ENCODE results near the gene UBE2E1. TPM values are rescaled to one million over a fixed set of nuclear protein-coding genes. Genes with fewer than 3 reads are reported as not detected.

The UBE2E1 gene
- total and polyA plus RNA-seq, 2 of the 4 experiments (the other 2 are of a cell fraction), result 54.1 to 91.6 TPM

DNA sequence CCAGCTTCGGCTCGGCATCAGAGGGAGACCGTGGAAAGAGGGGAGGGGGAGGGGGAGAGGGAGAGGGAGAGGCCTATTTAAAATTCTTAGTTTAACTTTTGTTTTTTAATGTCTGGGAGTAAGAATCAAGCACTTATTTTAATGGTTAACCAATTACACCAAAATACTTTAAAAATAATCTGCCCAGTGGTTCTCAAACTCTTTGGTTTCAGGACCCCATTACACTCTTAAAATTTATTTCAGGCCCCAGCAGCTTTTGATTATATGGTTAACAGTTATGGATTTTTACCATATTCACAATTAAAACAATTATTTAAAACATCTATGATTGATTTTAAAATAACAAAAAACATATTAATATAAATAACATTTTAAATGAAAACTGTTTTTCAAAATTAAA, 66.6 kb downstream of the UBE2E1 start:
- no peak overlapping the region for H3K4me2 ChIP-seq (ENCODE audit: low read depth, low read length)
- no peak overlapping the region for H2AK9ac ChIP-seq (replicated peaks; ENCODE audit: low read depth, low read length, poor library complexity)
- TF ChIP-seq NFE2L2 (IDR thresholded peaks at IDR 0.05; ENCODE audit: low read depth, low read length), result no peak
- TF ChIP-seq MAZ (IDR thresholded peaks at IDR 0.05; ENCODE audit: borderline replicate concordance, low read depth, low read length), result no peak
- no peak for TF ChIP-seq POLR2A (IDR thresholded peaks at IDR 0.05; ENCODE audit: low read depth, low read length)
- TF ChIP-seq, protein P1, sequence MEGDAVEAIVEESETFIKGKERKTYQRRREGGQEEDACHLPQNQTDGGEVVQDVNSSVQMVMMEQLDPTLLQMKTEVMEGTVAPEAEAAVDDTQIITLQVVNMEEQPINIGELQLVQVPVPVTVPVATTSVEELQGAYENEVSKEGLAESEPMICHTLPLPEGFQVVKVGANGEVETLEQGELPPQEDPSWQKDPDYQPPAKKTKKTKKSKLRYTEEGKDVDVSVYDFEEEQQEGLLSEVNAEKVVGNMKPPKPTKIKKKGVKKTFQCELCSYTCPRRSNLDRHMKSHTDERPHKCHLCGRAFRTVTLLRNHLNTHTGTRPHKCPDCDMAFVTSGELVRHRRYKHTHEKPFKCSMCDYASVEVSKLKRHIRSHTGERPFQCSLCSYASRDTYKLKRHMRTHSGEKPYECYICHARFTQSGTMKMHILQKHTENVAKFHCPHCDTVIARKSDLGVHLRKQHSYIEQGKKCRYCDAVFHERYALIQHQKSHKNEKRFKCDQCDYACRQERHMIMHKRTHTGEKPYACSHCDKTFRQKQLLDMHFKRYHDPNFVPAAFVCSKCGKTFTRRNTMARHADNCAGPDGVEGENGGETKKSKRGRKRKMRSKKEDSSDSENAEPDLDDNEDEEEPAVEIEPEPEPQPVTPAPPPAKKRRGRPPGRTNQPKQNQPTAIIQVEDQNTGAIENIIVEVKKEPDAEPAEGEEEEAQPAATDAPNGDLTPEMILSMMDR (conservative IDR thresholded peaks at IDR 0.05; ENCODE audit: low read depth, low read length), result no peak
- no peak for TF ChIP-seq RCOR1 (IDR thresholded peaks at IDR 0.05; ENCODE audit: insufficient replicate concordance, low read length)
- TF ChIP-seq USF2 (IDR thresholded peaks at IDR 0.05; ENCODE audit: low read depth, low read length), result no peak
- no peak for TF ChIP-seq MAFK (IDR thresholded peaks at IDR 0.05; ENCODE audit: low read depth, low read length)
- no peak for TF ChIP-seq RAD21 (IDR thresholded peaks at IDR 0.05; ENCODE audit: low read length)
- peaks cover 5% of the 10 kb centered on the region for H3K9me1 ChIP-seq (ENCODE audit: insufficient read depth, low read length)
- H2BK15ac ChIP-seq (ENCODE audit: low read depth, low read length), result no peak overlapping the region
- CTCF ChIA-PET, result no interaction called here
- H3K4me1 ChIP-seq (ENCODE audit: control insufficient read depth, insufficient read depth, low read length), result peaks cover 18% of the 10 kb centered on the region
- no peak overlapping the region for H3K18ac ChIP-seq (ENCODE audit: low read depth, low read length)
- no peak for ATAC-seq (ENCODE audit: low read depth)
- H2AK5ac ChIP-seq (ENCODE audit: low read depth, low read length), result no peak overlapping the region
- H4K20me1 ChIP-seq (ENCODE audit: insufficient read depth, low read length), result peaks cover 41% of the 10 kb centered on the region
- no peak overlapping the region for H3K27ac ChIP-seq (ENCODE audit: insufficient read depth, low read length)
- no peak for DNase-seq
- no peak overlapping the region for H3K9ac ChIP-seq (ENCODE audit: low read depth, low read length)
- no TSS peak for BruUV-seq (replicated peaks)
- no peak overlapping the region for H3K23ac ChIP-seq (ENCODE audit: low read depth, low read length)
- no peaks in the 10 kb centered on the region for H3K27me3 ChIP-seq (ENCODE audit: control insufficient read depth, insufficient read depth, low read length)
- no peak overlapping the region for H4K5ac ChIP-seq (ENCODE audit: low read depth, low read length)
- H2BK20ac ChIP-seq (ENCODE audit: low read depth, low read length), result no peak overlapping the region
- H4K8ac ChIP-seq (ENCODE audit: low read depth in 2 of 2, low read length in 2 of 2), result no peak overlapping the region
- no peak overlapping the region for H3K56ac ChIP-seq (ENCODE audit: extremely low read depth, insufficient read depth, low read length)
- peaks cover 24 to 64% of the 10 kb centered on the region in 2 experiments for H3K79me1 ChIP-seq (ENCODE audit: low read depth in 1 of 2, low read length in 2 of 2)
- H3K4me3 ChIP-seq (ENCODE audit: insufficient read depth, low read depth, low read length), result no peak overlapping the region
- no peak overlapping the region for H2AFZ ChIP-seq (replicated peaks; ENCODE audit: low read length, poor library complexity)
- H3K9me3 ChIP-seq (ENCODE audit: control insufficient read depth, insufficient read depth, low read length), result no peaks in the 10 kb centered on the region
- H2BK5ac ChIP-seq (ENCODE audit: low read depth, low read length, poor library complexity, severe bottlenecking), result no peak overlapping the region
- no peak overlapping the region for H4K91ac ChIP-seq (ENCODE audit: insufficient read depth, low read depth, low read length)
- intact Hi-C loops (cut with micrococcal nuclease), result loop anchor here (10.0 kb wide), 2 partner anchors 158 to 668 kb away; partner anchors contain the start of gene UBE2E2
- no peaks in the 10 kb centered on the region for H3K36me3 ChIP-seq (ENCODE audit: control insufficient read depth, insufficient read depth, low read length)
- H3K4ac ChIP-seq (ENCODE audit: low read depth, low read length), result no peak overlapping the region
- no peak overlapping the region for H2BK120ac ChIP-seq (ENCODE audit: low read depth, low read length)
- H3K14ac ChIP-seq (replicated peaks; ENCODE audit: low read depth, low read length), result no peak overlapping the region
- POLR2A ChIA-PET (ENCODE audit: unreplicated experiment), result no interaction called here
- in situ Hi-C loops (cut with MboI; ENCODE audit: low sequenced_read_pairs), result no loop called here
- dilution Hi-C loops (cut with HindIII; ENCODE audit: low sequenced_read_pairs, unreplicated experiment), result no loop called here
- no CpG with 5 or more reads among the region's 3 CpGs for WGBS, 2 experiments (ENCODE audit: extremely low coverage in 2 of 2, insufficient read length in 1 of 2)
